Left hindlimb (tissue), 1 donor: ENCODE data around the gene PRKCE.

Experiments
- DNase-seq: peaks from one replicate; pipeline ENCODE4 v3.0.0-alpha.2; 2018

The PRKCE gene

DNA sequence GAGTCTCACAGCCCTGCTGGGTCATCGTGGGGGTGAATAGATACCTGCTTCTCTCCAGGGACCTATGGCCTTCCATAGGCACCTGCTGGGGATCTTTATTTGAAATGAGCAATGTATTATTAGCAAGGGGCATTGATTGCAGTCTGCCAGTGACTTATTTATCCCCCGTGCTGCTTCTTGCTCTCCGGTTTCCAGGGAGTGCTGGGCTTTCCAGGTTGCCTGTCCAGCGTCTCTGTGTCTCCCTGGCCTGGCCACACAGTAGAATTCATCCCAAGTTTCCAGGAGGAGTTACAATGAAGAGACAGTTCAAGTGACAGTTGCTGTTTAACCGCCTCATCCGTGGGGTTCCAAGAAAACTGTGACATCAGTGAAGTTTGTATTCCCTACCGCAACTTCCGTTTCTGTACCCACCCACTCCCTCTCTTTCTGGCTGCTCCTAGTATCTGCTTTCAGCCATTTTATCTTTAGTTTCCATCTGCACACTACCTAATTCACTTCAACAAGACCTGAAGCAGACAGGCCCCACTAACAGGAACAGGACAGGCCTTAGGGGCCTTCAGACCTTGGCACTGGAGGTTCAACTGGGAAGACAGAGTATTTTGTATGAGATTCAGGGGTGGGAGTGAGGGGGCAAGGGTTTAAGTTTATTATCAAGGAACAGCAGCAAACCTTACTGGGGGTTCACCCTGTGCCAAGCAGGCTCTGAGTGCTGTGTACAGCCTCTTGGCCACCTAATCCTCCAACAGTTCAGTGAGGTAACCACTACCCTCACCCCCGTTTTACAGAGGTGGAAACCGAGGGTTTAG is 134.8 kb downstream of the PRKCE start:
- no peak for DNase-seq

DNA sequence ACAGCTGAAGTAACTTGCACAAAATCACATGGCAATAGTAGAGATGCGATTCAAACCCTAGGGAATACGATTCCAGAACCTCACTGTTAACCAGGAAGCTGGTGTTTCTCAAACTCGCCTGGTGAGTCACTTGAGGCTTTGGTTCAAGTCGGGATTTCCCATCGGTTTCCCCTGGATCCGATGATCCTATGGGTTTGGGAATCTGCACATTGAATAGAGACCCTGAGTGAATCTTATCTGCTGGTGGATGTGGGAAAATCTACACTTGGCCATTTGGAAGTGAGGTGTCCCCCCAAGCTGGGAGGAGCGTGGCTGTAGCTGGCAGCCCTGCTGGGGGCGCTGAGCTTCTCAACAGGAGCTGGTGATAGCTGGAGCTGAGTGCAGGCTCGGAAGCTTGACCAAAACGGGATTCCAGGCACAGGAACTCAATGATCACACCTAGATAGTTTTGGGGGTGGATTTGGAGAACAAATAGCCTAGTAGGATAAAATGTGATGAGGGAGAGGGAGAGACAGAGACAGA is 135.4 kb downstream of the PRKCE start:
- no peak for DNase-seq

DNA sequence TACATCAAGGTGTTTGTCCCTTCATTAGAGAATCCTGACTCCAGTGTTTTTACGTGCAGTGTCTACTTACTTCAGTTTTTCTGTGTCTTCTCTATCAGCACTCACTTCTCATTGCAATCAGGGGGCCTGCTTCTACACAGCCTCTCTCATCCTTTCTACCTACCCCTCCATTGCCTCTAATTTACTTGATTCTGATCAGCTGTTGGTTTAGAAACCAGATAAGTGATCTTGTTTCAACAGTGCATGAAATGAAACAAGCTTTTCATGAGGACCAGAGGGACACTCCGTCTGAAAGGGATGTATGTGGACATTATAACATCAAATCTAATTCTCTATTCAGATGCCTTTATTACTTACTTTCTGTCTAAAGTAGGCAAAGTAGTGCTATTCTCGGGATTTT is 136.9 kb downstream of the PRKCE start:
- no peak for DNase-seq

DNA sequence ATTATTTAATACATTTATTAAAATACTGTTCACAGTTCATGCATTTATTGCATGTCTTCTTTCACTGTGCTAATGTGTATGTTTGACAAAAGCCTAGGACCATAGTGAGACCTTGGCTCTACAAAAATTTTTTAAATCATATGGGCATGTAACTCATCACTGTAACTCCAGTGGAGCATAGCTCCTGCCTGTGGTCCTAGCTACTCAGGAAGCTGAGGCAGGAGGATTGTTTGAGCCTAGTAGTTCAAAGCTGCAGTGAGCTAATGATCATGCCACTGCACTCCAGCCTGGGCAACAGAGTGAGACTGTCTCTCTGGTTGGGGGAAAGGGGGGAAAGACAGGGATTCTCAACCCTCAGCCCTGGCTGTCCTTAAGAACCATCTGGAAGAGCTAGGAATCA is 137.8 kb downstream of the PRKCE start:
- DNase-seq = no peak

GRCh38 chr2:45789961-45790723 is 138.7 kb downstream of the PRKCE start:
- no peak for DNase-seq

GRCh38 chr2:45793305-45793962 is 142.0 kb downstream of the PRKCE start:
- DNase-seq = no peak

GRCh38 chr2:45794134-45794617 is 142.7 kb downstream of the PRKCE start:
- DNase-seq = no peak

DNA sequence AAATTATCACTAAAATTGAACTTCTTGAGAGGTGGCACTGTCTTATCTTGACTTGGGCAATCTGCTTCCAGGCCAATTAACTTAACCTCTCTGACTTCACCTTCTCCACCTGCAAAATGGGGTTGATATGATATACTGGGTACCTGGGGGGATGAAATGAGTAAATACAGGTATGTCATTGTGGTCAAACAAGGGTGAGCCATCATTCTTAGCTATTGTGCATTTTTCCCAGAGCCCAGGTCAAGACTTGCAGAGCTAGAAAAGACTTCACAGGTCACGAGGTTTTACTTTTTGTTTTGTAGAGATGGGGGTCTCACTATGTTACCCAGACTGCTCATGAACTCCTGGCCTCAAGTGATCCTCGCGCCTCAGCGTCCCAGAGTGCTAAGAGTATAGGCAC is 145.0 kb downstream of the PRKCE start:
- DNase-seq = no peak

DNA sequence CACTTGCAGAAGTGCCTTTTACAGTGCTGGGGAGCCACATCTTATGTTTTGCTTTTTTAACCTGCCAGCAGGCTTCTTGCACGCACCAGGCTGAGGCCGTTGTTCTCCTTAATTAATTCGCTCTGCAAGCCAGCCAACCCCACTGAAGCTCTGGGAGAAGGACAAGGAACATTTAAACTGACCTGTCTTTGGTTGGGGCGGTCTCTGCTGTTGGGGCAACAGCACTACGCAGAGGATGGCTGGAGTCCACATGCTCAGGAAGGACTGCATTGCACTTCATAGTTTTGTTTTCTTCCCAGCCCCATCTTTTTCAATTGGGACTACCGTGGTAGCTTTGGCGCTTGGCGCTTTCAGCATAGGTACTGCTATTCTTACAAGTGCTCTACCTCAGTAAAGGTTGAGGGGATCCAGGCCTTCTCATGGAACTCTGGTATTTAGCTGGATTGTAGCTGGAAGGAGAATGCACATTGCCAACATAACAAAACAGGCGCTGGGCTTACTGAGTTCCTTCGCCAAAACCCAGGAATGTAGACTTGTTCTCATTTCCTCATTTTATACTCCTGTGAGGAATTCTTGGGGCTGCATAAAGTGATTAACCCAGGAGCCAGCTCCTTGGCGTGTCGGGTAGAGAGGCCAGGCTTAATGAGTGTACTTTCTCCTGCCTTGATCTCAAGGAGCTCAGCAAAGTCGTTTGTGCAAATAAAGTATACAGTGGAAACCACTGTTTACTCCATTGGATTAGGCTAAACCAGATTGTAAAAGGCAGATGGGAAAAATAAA is 146.2 kb downstream of the PRKCE start:
- no peak for DNase-seq

DNA sequence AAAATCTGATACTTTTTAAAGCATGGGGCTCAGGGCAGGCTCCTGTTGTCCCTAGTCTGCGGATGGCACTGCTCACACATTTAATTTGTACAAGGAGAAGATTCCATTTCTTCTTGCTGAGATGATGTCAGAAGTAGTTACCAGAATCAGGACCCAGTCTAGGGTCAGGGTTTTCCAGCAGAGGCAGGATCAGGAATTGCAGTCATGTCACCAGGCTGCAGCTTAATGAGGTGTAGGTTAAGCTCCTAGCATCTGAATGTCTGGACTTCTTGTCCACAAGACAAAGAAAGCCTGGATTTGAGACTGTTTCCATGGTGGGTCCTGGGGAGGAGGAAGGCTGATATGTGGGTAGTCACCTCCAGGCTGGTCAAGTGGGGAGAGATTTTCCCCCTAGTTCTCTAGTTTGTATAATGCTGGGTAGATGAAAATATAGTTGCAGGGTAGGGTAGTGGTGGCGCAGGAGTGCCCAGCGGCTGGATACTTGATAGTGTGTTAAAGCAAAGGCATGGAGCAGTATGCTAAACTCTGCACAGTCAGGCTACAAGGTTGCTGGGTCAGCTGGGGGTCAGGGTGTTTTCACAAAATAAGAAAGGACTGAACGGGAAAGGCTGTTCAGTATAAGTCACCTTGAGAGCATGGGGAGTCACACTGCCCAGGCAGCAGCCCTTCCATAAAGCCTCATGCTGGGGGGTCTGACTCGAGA is 148.4 kb downstream of the PRKCE start:
- no peak for DNase-seq

- DNase-seq = no peak
These were observed 151.1 kb downstream of the PRKCE start for GRCh38 chr2:45802499-45803138.

DNA sequence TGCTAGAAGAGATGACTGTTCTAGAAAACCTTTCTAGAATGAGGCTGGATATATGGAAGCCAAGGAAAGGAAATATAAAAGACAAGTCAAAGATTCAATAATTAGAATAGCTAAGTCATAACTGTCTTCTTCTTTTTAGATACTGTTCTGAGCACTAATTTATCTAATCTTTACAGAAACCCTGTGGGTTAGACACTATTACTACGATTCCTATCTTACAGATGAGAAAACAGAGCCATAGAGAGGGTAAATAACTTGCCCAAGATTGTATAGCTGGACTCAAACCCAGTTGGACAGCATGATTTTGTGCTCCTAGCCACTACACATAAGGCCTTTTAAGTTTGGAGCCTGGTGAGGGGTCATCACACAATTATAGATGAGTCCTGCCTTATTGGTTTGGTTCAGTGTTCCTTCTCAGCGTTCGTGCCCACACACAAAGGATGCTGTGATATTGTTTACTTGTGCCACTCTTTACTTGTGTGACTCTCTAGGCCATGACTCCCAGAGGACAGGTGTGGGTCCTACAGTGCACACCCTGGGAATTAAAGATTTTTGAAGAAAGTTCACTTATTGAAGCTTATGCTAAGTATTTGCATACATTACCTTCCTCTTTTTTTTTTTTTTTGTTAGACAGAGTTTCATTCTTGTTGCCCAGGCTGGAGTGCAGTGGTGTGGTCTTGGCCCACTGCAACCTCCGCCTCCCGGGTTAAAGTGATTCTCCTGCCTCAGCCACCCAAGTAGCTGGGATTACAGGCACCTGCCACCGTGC is 153.7 kb downstream of the PRKCE start:
- DNase-seq = no peak

- DNase-seq = no peak
These were observed 155.3 kb downstream of the PRKCE start for GRCh38 chr2:45806563-45807358.

GRCh38 chr2:45808294-45808800 is 156.9 kb downstream of the PRKCE start:
- no peak for DNase-seq

- DNase-seq = no peak
These were observed 157.7 kb downstream of the PRKCE start for GRCh38 chr2:45809205-45809604.

GRCh38 chr2:45812011-45812500 is 160.6 kb downstream of the PRKCE start:
- no peak for DNase-seq

DNA sequence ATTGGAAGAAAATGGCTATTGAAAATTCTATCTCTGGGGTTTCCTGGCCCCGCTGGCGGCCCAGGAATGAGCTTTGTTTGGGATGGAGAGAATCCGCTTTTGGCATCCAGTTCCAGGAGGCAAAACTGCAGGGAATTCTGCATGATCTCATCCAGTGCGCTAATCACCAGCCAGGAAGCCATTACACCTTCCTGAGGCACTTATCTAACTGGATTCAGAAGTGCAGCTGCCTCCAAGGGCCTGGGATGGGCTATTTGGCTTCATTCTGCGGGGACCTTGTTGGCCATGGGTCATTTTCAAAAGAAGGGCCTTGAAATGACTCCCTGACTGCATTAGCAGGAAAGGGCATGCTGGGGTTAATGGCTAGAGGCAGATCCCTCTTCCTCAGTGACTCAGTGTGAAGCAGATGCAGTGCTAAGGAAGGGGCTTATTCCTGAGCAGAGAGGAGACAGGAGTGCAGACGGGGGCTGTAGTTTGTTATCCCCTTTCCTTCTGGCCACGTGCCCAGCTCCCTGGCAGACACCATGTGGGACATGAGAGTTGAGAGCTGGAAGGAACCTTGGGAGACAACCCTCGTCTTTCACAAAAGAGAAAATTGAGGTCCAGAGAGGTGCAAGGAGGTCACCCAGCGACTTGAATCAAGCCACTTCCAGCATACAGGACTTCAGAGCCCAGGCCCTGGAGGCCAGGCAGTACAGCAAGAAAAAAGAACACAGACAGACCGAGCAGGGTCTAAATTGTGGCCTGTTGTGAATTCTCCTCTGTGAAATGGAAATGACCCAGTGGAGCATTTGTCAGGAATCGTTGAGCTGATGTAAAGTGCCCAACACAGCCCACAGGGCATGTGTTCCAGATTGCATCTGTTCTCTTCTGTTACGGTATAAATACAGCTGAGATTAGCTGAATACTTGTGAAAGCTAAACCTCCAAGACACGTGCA is 161.8 kb downstream of the PRKCE start:
- DNase-seq = peak; percentile 56

DNA sequence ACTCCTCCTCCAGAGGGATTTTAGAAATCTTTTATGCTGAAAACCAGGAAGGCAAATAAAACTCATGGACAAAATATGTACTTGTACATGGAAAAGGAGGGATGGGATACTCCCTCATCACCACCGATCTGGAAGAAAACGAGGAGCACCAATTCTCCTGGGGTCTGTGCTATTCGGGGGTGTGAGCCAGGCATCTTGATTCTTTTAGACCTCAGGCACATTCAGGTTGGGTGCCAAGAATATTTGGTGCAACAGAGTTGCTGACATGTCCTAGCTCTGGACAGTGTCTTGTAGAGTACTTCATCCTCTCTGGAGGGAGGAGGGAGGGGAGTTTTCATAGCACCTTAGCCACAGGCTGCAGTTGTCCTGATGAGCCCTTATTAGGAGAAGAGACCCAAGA is 163.0 kb downstream of the PRKCE start:
- DNase-seq = no peak
